ENCODE data around the gene PTBP1.

PTBP1 gene

DNA sequence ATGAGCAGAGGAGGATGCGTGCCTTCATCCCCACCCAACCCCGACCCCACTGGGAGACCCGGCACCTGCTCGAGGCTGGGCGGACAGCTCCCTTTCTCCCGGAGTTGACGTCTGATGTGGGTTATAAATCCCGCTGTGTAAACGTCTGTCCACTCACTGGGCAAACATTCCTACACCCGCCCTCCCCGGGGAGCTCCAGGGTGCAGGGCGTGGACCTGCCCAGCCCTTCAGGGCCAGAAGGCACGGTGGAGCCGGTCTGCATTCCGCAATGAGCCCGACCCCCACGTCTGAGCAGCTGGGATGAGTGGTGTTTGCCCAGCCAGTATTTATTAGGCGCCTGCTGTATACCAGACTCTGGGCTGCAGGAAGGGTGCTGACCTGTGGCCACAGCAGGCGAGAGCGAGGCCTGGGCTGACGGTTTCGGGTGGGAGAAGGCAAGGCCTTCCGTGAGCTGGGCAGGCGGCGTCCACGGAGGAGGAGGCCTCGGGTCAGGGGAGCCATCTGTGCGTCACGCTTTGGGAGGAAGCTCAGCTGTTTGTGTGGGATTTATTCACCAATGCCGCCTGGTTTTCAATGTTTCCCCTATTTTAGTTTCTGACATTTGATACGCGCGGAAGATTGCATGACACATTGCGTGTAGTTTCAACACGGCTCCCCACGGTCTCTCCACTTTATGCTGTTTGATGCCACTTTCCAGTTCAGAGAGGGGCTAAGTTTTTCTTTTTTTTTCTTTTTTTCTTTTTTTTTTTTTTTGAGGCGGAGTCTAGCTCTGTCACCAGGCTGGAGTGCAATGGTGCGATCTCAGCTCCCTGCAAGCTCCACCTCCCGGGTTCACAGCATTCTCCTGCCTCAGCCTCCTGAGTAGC lies 44.4 kb upstream of the PTBP1 start:
- TF ChIP-seq, protein P1, sequence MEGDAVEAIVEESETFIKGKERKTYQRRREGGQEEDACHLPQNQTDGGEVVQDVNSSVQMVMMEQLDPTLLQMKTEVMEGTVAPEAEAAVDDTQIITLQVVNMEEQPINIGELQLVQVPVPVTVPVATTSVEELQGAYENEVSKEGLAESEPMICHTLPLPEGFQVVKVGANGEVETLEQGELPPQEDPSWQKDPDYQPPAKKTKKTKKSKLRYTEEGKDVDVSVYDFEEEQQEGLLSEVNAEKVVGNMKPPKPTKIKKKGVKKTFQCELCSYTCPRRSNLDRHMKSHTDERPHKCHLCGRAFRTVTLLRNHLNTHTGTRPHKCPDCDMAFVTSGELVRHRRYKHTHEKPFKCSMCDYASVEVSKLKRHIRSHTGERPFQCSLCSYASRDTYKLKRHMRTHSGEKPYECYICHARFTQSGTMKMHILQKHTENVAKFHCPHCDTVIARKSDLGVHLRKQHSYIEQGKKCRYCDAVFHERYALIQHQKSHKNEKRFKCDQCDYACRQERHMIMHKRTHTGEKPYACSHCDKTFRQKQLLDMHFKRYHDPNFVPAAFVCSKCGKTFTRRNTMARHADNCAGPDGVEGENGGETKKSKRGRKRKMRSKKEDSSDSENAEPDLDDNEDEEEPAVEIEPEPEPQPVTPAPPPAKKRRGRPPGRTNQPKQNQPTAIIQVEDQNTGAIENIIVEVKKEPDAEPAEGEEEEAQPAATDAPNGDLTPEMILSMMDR (IDR thresholded peaks at IDR 0.05; ENCODE audit: low read depth, low read length, missing control alignments) = no peak
- H3K4me3 ChIP-seq (ENCODE audit: low read depth, low read length) = no peak overlapping the region
- in situ Hi-C loops (cut with HindIII; ENCODE audit: low sequenced_read_pairs) = no loop called here
- DNase-seq (ENCODE audit: low read depth) = peak; percentile 60

DNA sequence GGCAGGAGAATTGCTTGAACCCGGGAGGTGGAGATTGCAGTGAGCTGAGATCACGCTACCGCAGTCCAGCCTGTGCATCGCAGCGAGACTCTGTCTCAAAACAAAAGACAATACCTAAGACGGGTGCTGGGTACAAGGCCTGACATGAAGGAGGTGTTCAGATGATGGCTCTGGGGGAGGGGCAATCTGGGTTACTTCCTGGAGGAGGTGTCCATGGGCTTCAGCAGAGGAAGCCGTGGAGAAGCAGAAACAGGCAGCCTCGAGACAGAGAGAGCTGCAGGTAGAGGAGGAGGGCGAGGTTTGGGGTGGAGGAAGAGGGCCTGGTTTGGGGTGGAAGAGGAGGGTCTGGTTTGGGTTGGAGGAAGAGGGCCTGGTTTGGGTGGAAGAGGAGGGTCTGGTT lies 42.7 kb upstream of the PTBP1 start:
- no peak overlapping the region for H3K4me3 ChIP-seq (ENCODE audit: low read depth, low read length)
- TF ChIP-seq, protein P1 (IDR thresholded peaks at IDR 0.05; ENCODE audit: low read depth, low read length, missing control alignments) = no peak
- DNase-seq (ENCODE audit: low read depth) = no peak
- in situ Hi-C loops (cut with HindIII; ENCODE audit: low sequenced_read_pairs) = no loop called here

DNA sequence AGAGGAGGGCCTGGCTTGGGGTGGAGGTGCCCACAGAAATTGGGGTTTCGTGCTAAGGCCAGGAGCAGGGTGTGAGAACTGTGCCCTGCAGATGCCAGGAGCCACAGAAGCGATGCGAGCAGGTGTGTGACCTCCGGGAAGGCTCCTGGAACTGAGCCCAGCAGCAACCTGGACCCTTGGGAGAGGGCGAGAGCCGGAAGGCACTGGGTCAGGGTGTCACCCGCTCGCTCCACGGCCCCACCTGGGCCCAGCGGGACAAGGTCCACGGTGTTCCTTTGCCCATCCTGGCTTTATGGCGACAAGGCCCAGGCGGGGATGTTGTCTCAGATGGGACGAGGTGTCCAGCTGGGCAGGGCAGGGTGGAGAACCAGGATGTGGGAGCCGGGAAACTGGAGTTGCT lies 42.2 kb upstream of the PTBP1 start:
- DNase-seq (ENCODE audit: low read depth) = no peak
- in situ Hi-C loops (cut with HindIII; ENCODE audit: low sequenced_read_pairs) = no loop called here
- no peak overlapping the region for H3K4me3 ChIP-seq (ENCODE audit: low read depth, low read length)
- TF ChIP-seq, protein P1 (IDR thresholded peaks at IDR 0.05; ENCODE audit: low read depth, low read length, missing control alignments) = no peak

DNA sequence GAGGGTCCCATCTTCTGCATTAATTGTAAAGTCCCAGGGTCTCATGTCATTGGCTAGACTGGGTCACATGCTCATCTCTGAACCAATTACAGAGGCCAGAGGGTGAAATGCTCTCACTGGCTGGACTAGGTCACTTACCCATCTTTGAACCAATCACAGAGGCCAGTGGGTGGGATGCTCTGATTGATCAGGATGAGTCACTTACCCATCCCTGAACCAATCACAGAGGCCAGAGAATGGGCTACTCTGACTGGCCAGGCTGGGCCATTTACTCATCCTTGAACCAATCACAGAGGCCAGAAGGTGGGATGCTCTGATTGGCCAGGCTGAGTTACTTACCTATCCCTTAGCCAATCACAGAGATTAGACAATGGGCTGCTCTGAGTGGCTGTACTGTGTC lies 41.0 kb upstream of the PTBP1 start:
- TF ChIP-seq, protein P1 (IDR thresholded peaks at IDR 0.05; ENCODE audit: low read depth, low read length, missing control alignments) = no peak
- in situ Hi-C loops (cut with HindIII; ENCODE audit: low sequenced_read_pairs) = no loop called here
- no peak overlapping the region for H3K4me3 ChIP-seq (ENCODE audit: low read depth, low read length)
- no peak for DNase-seq (ENCODE audit: low read depth)

DNA sequence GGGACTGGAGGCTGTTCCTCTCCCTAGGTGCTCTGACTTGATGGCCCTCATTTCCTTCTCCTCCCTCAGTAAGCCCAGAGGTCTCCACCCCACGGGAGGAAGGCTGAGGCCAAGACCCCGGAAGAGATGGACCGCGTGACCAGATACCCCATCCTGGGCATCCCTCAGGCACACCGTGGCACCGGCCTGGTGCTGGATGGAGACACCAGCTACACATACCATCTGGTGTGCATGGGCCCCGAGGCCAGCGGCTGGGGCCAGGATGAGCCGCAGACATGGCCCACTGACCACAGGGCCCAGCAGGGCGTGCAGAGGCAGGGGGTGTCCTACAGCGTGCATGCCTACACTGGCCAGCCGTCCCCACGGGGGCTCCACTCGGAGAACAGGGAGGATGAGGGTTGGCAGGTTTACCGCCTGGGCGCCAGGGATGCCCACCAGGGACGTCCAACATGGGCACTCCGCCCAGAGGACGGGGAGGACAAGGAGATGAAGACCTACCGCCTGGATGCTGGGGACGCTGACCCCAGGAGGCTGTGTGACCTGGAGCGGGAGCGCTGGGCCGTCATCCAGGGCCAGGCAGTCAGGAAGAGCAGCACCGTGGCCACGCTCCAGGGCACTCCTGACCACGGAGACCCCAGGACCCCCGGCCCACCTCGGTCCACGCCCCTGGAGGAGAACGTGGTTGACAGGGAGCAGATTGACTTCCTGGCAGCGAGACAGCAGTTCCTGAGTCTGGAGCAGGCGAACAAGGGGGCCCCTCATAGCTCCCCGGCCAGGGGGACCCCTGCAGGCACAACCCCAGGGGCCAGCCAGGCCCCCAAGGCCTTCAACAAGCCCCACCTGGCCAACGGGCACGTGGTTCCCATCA lies 40.2 kb upstream of the PTBP1 start:
- H3K4me3 ChIP-seq (ENCODE audit: low read depth, low read length) = no peak overlapping the region
- DNase-seq (ENCODE audit: low read depth) = no peak
- TF ChIP-seq, protein P1 (IDR thresholded peaks at IDR 0.05; ENCODE audit: low read depth, low read length, missing control alignments) = no peak
- in situ Hi-C loops (cut with HindIII; ENCODE audit: low sequenced_read_pairs) = no loop called here

DNA sequence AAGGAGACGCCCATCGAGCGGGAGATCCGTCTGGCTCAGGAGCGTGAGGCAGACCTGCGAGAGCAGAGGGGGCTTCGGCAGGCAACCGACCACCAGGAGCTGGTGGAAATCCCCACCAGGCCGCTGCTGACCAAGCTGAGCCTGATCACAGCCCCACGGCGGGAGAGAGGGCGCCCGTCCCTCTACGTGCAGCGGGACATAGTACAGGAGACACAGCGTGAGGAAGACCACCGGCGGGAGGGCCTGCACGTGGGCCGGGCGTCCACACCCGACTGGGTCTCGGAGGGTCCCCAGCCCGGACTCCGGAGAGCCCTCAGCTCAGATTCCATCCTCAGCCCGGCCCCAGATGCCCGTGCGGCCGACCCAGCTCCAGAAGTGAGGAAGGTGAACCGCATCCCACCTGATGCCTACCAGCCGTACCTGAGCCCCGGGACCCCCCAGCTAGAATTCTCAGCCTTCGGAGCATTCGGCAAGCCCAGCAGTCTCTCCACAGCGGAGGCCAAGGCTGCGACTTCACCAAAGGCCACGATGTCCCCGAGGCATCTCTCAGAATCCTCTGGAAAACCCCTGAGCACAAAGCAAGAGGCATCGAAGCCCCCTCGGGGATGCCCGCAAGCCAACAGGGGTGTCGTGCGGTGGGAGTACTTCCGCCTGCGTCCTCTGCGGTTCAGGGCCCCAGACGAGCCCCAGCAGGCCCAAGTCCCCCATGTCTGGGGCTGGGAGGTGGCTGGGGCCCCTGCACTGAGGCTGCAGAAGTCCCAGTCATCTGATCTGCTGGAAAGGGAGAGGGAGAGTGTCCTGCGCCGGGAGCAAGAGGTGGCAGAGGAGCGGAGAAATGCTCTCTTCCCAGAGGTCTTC lies 39.2 kb upstream of the PTBP1 start:
- no peak overlapping the region for H3K4me3 ChIP-seq (ENCODE audit: low read depth, low read length)
- in situ Hi-C loops (cut with HindIII; ENCODE audit: low sequenced_read_pairs) = no loop called here
- TF ChIP-seq, protein P1 (IDR thresholded peaks at IDR 0.05; ENCODE audit: low read depth, low read length, missing control alignments) = no peak
- DNase-seq (ENCODE audit: low read depth) = no peak

All from astrocyte of the cerebellum (primary cell).